Measurements from ENCODE around the gene EIF1.

EIF1 gene

GRCh38 chr17:41705271-41705991, 16.7 kb downstream of the EIF1 start:
- no peak for DNase-seq

GRCh38 chr17:41707803-41708669, 19.4 kb downstream of the EIF1 start:
- no peak for DNase-seq

- DNase-seq: no peak
Measured at GRCh38 chr17:41710472-41711090, 21.9 kb downstream of the EIF1 start.

- DNase-seq: no peak
Measured at GRCh38 chr17:41711669-41712400, 23.1 kb downstream of the EIF1 start, which contains the start of gene GAST. TSS of gene GAST (plus strand) at chr17:41712331. CDS start at chr17:41715437, 3,106 bp downstream.

GRCh38 chr17:41717408-41718286, 29.0 kb downstream of the EIF1 start:
- DNase-seq: no peak

GRCh38 chr17:41718287-41718645, 29.6 kb downstream of the EIF1 start:
- DNase-seq: no peak

- DNase-seq: no peak
Measured at GRCh38 chr17:41722231-41722630, 33.5 kb downstream of the EIF1 start.

GRCh38 chr17:41723801-41724475, 35.3 kb downstream of the EIF1 start:
- DNase-seq: no peak

GRCh38 chr17:41724476-41725050, 35.9 kb downstream of the EIF1 start:
- no peak for DNase-seq

GRCh38 chr17:41725134-41725533, 36.4 kb downstream of the EIF1 start:
- no peak for DNase-seq

GRCh38 chr17:41728056-41728455, 39.4 kb downstream of the EIF1 start:
- DNase-seq: no peak

GRCh38 chr17:41730479-41730878, 41.8 kb downstream of the EIF1 start:
- no peak for DNase-seq

- no peak for DNase-seq
Measured at GRCh38 chr17:41731836-41732235, 43.2 kb downstream of the EIF1 start.

GRCh38 chr17:41733348-41734138, 44.9 kb downstream of the EIF1 start:
- no peak for DNase-seq

GRCh38 chr17:41734139-41734948, 45.7 kb downstream of the EIF1 start, which contains the start of gene HAP1:
TSS of gene HAP1 (minus strand) at chr17:41734643. CDS start at chr17:41734634, 9 bp downstream.
- no peak for DNase-seq

- peak; percentile 23 for DNase-seq
Measured at GRCh38 chr17:41734949-41735313, 46.2 kb downstream of the EIF1 start.

GRCh38 chr17:41735744-41736143, 47.1 kb downstream of the EIF1 start:
- DNase-seq: no peak

GRCh38 chr17:41736983-41737679, 48.4 kb downstream of the EIF1 start:
- DNase-seq: no peak

- DNase-seq: no peak
Measured at GRCh38 chr17:41737680-41738023, 49.0 kb downstream of the EIF1 start.
